ELF-1 (cell line): ENCODE data around the gene VHLL.
A peak's percentile ranks its signal among the peaks of the same experiment; 100 is the strongest.
"Not testable (repeated sequence)": the region's sequence is repeated elsewhere in the genome, so short reads cannot be mapped to it uniquely, and the experiment has no call there.

Source experiments
- DNase-seq: peaks from one replicate; pipeline ENCODE4 v3.0.0-alpha.2; 2016; ENCODE audit warnings: low read depth, low spot score

The VHLL gene

DNA sequence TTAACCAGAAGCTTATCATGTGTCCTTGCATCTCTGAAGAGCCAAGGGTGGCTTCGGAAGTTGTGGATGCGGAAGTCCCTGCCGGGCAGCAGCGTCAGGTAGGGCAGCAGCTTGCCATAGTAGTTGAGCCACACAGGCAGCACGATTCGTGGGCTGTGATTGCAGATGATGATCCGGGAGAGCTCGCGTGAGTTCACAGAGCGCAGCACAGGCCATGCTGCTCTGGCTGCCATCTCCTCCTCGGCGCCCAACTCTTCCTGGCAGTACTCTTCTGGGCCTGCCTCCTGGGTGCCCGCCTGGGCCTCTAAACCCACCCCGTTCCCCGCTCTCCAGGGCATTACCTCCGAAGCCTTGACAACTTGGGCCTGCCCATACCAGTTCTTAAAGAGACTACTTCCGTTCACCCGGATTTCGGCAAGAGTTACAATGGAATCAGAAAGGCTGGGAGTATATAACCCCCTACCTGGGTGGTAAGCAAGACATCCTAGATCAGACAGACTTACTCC is at the start of gene VHLL:
Gene VHLL (minus strand): TSS at position 456 of the 506 bp plus-strand sequence. CDS start 118 bp downstream, at position 338.
- DNase-seq: no peak

DNA sequence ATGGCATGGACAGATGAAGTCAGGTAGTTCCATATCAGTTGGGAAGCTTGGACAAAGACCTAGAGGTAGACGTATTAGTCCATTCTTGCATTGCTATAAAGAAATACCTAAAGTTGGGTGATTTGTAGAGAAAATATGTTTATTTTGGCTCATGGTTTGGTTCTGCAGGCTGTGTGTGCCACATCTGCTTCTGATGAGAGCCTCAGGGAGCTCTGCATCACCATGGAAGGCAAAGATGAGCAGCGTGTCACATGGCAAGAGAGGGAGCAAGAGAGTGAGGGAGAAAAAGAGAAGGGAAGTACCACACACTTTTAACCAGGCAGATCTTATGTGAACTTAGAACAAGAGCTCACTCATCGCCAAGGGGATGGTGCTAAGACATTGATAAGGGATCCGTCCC is 48.2 kb upstream of the VHLL start:
- DNase-seq: no peak

DNA sequence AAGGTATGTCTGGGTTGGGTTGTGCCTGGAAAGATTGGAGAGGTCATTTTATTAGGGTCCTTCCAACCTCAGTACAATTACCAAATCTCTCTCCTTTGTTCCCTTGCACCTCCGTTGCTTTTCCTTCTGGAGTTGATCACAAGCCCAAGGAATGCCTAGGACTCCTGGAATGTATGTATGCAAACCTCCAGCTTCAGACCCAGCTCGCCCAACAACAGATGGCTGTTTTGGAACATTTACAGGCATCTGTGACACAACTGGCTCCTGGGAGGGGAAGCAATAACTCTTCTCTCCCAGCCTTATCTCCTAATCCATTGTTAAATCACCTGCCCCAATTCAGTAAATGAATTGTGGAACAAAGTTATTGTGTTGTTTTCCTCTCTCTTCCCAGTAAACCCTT is 47.5 kb upstream of the VHLL start:
- DNase-seq: peak; percentile 52

DNA sequence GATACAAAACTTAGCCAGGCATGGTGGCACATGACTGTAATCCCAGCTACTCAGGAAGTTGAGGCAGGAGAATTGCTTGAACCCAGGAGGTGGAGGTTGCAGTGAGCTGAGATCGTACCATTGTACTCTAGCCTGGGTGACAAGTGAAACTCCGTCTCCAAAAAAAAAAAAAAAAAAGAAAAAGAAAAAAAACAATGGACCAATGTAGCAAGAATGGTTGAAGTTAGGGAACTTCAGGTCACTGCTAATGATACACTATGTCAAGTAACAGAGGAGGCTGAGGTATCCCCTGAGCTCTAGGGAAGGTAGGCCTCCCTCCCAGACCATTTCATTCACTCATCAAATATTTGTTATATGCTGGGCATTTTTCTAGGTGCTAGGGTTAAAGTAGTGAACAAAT is 46.9 kb upstream of the VHLL start:
- DNase-seq: not testable (repeated sequence)

- DNase-seq: no peak
Observed at GRCh38 chr1:156344409-156344808, 45.3 kb upstream of the VHLL start.

DNA sequence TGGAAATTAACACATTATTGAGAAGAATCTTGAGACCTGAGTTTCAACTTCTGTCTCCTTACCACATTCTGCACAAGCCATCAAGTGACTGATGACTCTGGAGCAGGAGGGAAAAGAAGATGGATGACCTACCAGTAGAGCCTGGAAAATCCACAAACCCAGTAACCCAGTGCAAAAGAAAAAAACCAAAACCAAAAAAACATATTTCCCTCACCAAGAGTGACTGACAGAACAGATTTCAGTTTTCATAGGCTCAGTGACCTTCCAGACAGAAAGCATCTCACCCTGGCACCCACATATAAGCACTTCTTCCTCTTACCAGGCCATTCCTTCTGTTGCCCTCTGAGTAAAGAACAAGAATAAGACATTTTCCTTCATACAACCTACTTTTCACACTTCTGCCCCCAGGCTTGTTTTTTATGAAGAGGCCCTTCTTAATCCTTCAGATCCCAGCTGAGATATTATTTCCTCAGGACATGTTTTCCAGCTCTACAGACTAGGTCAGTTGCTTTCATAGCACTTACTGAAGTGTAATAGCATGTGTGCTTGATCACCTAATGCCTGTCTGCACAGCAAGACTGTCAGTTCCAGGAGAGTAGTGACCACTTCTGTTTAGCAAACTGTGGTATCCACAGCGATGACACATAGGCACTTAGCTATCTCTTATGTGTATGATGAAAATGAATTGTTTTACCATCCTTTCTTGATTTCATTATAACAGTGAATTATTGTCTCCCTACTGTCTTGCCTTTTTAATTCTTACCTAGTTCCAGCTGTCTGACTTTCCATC is 43.3 kb upstream of the VHLL start:
- DNase-seq: no peak

- DNase-seq: peak; percentile 100
Observed at GRCh38 chr1:156338180-156338976, 39.3 kb upstream of the VHLL start, which contains the start of the genes CCT3 and TSACC. Gene CCT3 (minus strand): TSS chr1:156338292. CDS start chr1:156338184, 108 bp downstream. Gene TSACC (plus strand): TSS chr1:156338526. CDS start chr1:156339758, 1,232 bp downstream.

DNA sequence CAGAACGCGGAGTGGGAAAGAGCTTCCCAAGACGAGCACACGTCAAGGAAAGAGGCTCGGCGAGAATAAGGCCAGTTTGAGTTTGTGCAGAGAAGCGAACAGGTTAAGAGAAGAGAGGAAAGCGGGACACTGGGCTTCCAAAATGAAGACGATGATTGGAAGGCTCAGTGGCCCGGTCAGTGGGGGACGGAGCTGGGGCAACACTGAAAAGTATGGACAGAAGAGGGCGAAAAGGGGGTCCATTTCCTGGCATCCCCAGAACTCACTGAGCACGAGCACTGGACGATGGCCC is 38.7 kb upstream of the VHLL start:
- DNase-seq: no peak

- peak; percentile 20 for DNase-seq
Observed at GRCh38 chr1:156337052-156337887, 38.2 kb upstream of the VHLL start.

- DNase-seq: no peak
Observed at GRCh38 chr1:156336242-156336641, 37.1 kb upstream of the VHLL start.

GRCh38 chr1:156323179-156323578 is 24.1 kb upstream of the VHLL start:
- DNase-seq: not testable (repeated sequence)

DNA sequence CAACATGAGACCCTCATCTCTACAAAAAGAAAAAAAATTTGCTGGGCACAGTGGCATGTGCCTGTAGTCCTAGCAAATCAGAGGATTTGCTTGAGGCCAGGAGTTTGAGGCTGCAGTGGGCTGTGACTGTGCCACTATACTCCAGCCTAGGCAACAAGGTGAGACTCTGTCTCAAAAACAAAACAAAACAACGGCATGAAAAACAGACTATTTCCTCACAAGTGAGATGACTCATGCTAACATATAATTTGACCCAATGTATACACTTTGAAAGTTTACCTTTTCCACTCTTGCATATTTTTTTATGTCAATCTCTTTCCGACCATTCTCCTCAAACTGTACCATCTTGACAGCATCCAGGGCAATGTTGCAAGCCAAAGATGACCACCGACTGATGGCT is 21.5 kb upstream of the VHLL start:
- DNase-seq: no peak

DNA sequence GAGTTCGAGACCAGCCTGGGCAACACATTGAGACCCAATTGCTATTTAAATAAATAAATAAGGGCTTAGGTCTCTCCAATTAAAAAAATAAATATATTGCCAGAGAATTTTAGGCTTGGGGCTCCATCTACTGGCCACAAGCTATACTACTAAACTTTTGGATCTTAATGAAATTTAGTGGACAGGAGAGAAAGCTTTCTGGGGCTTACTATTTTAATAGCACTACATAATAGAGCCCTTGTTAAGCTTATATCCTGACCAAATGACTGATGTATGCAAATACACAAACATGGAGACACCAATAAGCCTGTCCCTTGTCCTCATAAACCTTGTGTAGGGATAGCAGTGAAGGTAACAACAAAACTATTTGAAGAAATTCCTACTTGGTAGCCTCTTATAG is 20.6 kb upstream of the VHLL start:
- no peak for DNase-seq

DNA sequence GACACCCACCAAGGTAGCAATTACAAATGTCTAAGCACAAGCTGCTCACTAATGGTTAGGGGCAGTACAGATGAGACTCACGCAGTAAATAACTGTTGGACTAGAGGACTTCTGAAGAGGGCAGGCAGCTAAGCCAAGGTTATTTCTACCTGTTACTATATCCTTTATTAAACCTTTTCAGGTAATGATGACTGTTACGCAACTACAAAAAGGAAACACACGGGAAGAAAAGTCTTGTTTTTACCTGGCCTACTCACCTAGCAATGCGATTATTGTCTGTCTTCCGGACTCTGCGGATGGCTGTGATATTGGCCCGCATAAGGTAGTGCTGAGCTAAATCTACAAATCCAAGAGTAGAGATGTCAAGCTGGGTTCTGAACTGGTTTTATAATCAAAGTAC is 17.8 kb upstream of the VHLL start:
- DNase-seq: no peak

DNA sequence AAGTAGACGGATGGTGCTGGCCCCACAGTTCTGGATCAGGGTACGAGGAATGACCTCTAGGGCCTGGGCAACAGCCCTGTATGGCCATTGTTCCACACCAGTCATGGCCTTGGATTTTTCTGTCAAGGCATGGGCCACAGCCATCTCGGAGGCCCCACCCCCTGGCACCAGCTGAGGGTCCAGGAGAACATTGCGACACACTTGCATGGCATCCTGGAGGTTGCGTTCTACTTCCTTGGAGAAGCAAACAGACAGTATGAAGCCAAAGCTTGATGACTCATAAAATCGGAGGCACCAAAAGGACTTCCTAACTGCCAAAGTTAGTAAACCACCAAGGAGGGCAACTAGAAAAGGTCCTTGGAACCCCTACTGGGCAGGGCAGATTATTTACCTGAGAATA is 11.9 kb upstream of the VHLL start:
- peak; percentile 6 for DNase-seq

DNA sequence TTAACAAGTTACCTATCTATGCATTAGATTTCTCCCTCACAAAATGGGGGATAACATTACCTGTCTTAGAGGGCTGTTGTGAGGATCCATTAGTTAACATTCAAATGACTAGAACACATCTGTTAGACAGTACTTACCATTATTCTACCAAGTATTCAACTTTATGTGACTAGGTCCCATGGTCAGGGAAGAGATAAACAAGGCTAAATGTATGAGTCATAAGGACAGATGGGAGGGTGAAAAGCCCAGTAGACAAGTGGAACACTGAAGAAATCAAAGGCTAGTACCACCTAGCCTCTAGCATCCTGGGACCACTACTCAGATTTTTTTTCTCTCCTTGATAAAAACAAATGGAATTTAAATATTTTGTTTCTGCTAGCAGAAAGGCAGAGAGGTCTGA is 9.0 kb upstream of the VHLL start:
- DNase-seq: no peak

DNA sequence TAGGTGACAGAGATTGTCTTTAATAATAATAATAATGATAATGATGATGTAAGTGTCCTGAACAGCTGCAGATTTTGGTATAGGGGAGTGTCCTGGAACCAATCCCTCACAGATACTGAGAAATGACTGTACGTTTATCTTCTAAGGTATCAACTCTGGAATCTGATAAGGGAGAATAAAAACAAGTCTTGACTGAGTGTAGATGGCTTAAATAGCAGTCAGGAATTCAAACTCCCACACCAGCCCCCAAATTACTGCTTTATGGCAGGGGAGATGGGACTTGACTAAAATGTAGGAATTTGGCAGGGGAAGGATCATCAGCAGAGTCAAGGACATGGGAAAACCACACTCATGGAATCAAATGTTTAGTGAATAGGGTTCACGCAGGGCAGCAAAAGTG is 6.1 kb upstream of the VHLL start:
- DNase-seq: no peak

DNA sequence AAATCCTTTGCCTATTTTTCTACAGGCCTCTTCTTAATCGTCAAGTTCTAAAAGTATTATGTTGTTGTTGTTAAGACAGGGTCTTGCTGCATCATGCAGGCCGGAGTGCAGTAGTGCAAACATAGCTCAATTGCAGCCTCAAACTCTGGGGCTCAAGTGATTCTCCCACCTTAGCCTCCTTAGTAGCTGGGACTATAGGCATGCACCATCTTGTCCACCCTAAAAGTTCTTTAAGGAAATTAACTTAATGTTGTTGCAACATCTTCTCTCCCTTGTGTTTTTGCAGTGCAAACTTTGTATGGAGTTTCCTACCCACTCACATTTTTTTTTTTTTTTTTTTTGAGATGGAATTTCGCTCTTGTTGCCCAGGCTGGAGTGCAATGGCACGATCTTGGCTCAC is 4.1 kb upstream of the VHLL start:
- DNase-seq: no peak

GRCh38 chr1:156295391-156295947 is 3.6 kb downstream of the VHLL start, which contains the start of gene GLMP:
Gene GLMP (minus strand): TSS chr1:156295679. CDS start chr1:156295645, 34 bp downstream.
- peak; percentile 38 for DNase-seq

DNA sequence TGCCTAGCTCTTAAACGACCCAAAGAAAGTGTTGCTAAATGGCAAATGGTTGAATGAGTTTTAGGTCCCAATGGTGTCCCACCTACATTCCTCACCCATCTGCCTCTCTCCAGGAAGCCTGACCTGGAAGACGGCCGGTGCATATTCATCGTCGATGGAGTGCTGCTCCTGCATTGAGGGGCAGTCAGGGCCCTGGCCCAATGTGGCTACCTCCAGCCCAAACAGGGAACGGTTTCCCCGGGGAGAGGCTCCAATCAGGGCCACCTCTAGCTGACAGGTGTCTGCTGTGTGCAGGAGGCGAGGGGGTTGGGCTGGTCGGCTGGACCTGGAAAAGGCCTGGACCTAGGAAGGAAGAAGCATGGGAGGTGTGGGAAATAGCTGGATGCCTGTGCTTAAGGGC is 5.2 kb downstream of the VHLL start:
- no peak for DNase-seq

DNA sequence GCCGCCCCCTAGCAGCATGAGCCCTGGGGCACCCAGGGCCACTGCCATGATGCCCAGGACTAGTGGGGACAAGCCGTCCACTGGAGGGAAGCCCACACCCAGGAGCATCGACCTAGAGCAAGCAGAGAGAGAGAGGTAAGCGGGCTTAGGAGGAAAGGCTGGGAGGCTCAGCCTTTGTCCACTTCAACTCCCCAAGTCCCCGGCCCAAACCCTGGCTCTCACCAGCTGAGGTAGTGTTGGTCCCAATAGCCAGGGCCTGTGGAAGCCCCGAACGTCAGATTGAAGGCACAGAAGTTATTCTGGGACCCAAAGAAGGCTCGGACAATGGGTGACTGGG is 6.0 kb downstream of the VHLL start:
- no peak for DNase-seq
